Choroid plexus epithelial cell (primary cell): ENCODE data around the gene DNAH7.

ENCODE experiments used
- DNase-seq: peaks from one replicate; pipeline ENCODE4 v3.0.0-alpha.2; 2010; ENCODE audit warnings: low read depth
- H3K4me3 ChIP-seq: 2 replicates; pipeline ENCODE4 v1.5.1; 2011; ENCODE audit warnings: low read depth, mild to moderate bottlenecking, control low read depth, low read length, moderate library complexity
- TF ChIP-seq, protein P1 (sequence below): conservative IDR thresholded peaks from 2 replicates; pipeline ENCODE4 v1.5.1; 2011; ENCODE audit warnings: low read depth, mild to moderate bottlenecking, control low read depth, inconsistent platforms, low read length, moderate library complexity

Gene DNAH7

GRCh38 chr2:195912079-195912478, 156.6 kb downstream of the DNAH7 start:
- H3K4me3 ChIP-seq: no peak overlapping the region
- no peak for DNase-seq
- TF ChIP-seq, protein P1, sequence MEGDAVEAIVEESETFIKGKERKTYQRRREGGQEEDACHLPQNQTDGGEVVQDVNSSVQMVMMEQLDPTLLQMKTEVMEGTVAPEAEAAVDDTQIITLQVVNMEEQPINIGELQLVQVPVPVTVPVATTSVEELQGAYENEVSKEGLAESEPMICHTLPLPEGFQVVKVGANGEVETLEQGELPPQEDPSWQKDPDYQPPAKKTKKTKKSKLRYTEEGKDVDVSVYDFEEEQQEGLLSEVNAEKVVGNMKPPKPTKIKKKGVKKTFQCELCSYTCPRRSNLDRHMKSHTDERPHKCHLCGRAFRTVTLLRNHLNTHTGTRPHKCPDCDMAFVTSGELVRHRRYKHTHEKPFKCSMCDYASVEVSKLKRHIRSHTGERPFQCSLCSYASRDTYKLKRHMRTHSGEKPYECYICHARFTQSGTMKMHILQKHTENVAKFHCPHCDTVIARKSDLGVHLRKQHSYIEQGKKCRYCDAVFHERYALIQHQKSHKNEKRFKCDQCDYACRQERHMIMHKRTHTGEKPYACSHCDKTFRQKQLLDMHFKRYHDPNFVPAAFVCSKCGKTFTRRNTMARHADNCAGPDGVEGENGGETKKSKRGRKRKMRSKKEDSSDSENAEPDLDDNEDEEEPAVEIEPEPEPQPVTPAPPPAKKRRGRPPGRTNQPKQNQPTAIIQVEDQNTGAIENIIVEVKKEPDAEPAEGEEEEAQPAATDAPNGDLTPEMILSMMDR: no peak

GRCh38 chr2:195910570-195910969, 158.1 kb downstream of the DNAH7 start:
- no peak for DNase-seq
- no peak overlapping the region for H3K4me3 ChIP-seq
- TF ChIP-seq, protein P1: no peak

- TF ChIP-seq, protein P1: no peak
Measured at GRCh38 chr2:195909926-195910325, 158.7 kb downstream of the DNAH7 start.

DNA sequence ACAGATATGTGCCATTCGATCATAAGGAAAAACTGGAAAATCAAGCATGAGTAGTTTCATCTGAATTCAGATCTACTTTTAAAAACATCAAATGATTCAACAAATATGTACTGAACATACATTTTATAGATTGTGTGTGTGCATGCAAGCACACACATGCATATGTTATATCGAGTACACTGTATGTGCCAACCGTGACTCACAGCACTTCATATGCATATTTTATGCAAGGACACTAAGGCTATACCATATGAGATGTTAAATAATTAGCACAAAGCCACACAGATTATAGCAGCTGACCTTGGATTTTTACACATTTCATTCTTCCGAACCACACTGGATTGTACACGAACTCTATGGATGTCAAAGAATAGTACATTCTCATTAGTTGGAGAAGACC, 161.2 kb downstream of the DNAH7 start:
- no peak overlapping the region for H3K4me3 ChIP-seq
- TF ChIP-seq, protein P1: no peak
- DNase-seq: no peak

More at GRCh38 chr2:195909926-195910325, 158.7 kb downstream of the DNAH7 start:
- no peak overlapping the region for H3K4me3 ChIP-seq
- DNase-seq: no peak

- H3K4me3 ChIP-seq: no peak overlapping the region
- peak; percentile 25 for DNase-seq
- TF ChIP-seq, protein P1: no peak
Measured at GRCh38 chr2:195903956-195904355, 164.7 kb downstream of the DNAH7 start.

GRCh38 chr2:195902857-195903256, 165.8 kb downstream of the DNAH7 start:
- no peak for DNase-seq
- TF ChIP-seq, protein P1: no peak
- H3K4me3 ChIP-seq: no peak overlapping the region

DNA sequence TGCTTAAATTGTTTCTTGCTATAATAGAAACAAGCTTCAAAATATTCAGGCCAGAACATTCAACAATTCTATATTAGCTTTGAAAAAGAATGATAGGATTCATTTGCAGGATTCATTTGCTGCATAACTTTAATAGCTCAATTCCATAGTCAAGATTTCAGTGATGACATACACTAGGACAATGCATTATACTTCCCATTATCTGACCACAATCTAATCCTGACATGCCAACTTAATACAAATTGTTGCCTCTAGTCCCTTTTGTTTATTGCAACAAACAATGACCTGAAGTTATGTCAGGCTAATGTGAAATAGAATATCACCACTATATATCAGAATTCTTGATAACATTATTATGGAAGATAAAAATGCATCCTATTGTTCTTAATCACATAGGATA, 169.4 kb downstream of the DNAH7 start:
- TF ChIP-seq, protein P1: no peak
- no peak overlapping the region for H3K4me3 ChIP-seq
- DNase-seq: peak; percentile 34
